Hepatocyte (in vitro differentiated cells): ENCODE data around the gene NOSTRIN.

Experiments
- CTCF ChIP-seq: fragments of 200-600 bp; sonication (generic); IDR thresholded peaks from 2 replicates; pipeline ENCODE4 v1.5.1; 2016; ENCODE audit warnings: antibody characterized with exemption, mild to moderate bottlenecking; ENCODE audit not compliant: poor library complexity
- EZH2 ChIP-seq: fragments of 200-600 bp; sonication (generic); IDR thresholded peaks from 2 replicates; pipeline ENCODE4 v1.6.1; 2016; ENCODE audit warnings: antibody characterized with exemption, mild to moderate bottlenecking, borderline replicate concordance

- no peak for TF ChIP-seq EZH2
- TF ChIP-seq CTCF, result no peak
Observed at GRCh38 chr2:168757223-168757622, 45.2 kb upstream of the NOSTRIN start.
